D721Med (cell line): Measurements from ENCODE around the gene NRN1L.

Experiments
- DNase-seq: peaks from one replicate; pipeline ENCODE4 v3.0.0; 2011; ENCODE audit warnings: low spot score; ENCODE audit not compliant: insufficient read length
- FAIRE-seq: peaks from 2 replicates; lab custom pipeline; 2011; peaks lifted over from hg19 to GRCh38; lab: Jason Lieb, UNC
- CTCF ChIP-seq: IDR thresholded peaks from 2 replicates; pipeline ENCODE4 v1.5.1; 2012; ENCODE audit warnings: mild to moderate bottlenecking, control low read depth; ENCODE audit not compliant: insufficient read depth; ENCODE audit errors: missing control alignments

Gene NRN1L

GRCh38 chr16:67892899-67893742, 8.4 kb downstream of the NRN1L start, which contains the start of gene PSKH1:
Gene PSKH1, plus strand, starts transcription at chr16:67893254. Its CDS starts 15,496 bp downstream, at chr16:67908750.
- FAIRE-seq, result no peak
- peak; percentile 89 for DNase-seq
- no peak for TF ChIP-seq CTCF

GRCh38 chr16:67893743-67894399, 9.2 kb downstream of the NRN1L start:
- DNase-seq, result no peak
- no peak for FAIRE-seq
- no peak for TF ChIP-seq CTCF

GRCh38 chr16:67897231-67897630, 12.5 kb downstream of the NRN1L start:
- DNase-seq (no peak), FAIRE-seq (no peak)
- no peak for TF ChIP-seq CTCF

GRCh38 chr16:67901734-67902133, 17.0 kb downstream of the NRN1L start:
- no peak for FAIRE-seq
- no peak for TF ChIP-seq CTCF

GRCh38 chr16:67902831-67903230, 18.1 kb downstream of the NRN1L start:
- FAIRE-seq, result no peak

More at GRCh38 chr16:67901734-67902133, 17.0 kb downstream of the NRN1L start:
- DNase-seq, result no peak

GRCh38 chr16:67907397-67908180, 22.9 kb downstream of the NRN1L start:
- DNase-seq (no peak), FAIRE-seq (no peak)
- no peak for TF ChIP-seq CTCF

More at GRCh38 chr16:67902831-67903230, 18.1 kb downstream of the NRN1L start:
- DNase-seq, result no peak
- no peak for TF ChIP-seq CTCF
